Panc1 (cell line): ENCODE data around the gene CUL4A. TPM values are rescaled to one million over a fixed set of nuclear protein-coding genes. Genes with fewer than 3 reads are reported as not detected.

Experiments
- ATAC-seq: fragments of 200-7000 bp; cut with Tn5 transposase; 2 replicates; pipeline ENCODE4 v1.9.1; 2020; ENCODE audit warnings: mild to moderate bottlenecking, moderate library complexity
- Bru-seq: library from RNA; stranded (reverse); fragments of 400-500 nt; gene quantifications from one replicate; lab custom pipeline; 2021; lab: Mats Ljungman, UMichigan
- BruChase-seq, 2 experiments: library from RNA; stranded (reverse); fragments of 400-500 nt; gene quantifications; one replicate each; lab custom pipeline; 2021; lab: Mats Ljungman, UMichigan
- BruUV-seq: library from RNA; stranded (reverse); fragments of 400-500 nt; replicated peaks from 2 replicates; lab custom pipeline; 2021; lab: Mats Ljungman, UMichigan
- CTCF ChIA-PET: fragments of 300-600 bp; sonication (Branson Sonifier 250); formaldehyde crosslinking; loops from one replicate; lab custom pipeline; 2022; ENCODE audit warnings: antibody characterized with exemption; lab: Charles Lee
- POLR2A ChIA-PET: fragments of 300-600 bp; sonication (Branson Sonifier 250); formaldehyde crosslinking; loops from one replicate; lab custom pipeline; 2022; ENCODE audit warnings: antibody characterized with exemption; lab: Charles Lee
- DNase-seq: peaks from one replicate; pipeline ENCODE4 v3.0.0-alpha.2; 2010; ENCODE audit warnings: low read depth, low spot score
- H3K27ac ChIP-seq: 2 replicates; pipeline ENCODE4 v1.5.1; 2011; ENCODE audit warnings: mild to moderate bottlenecking, low read length, inconsistent platforms
- H3K27me3 ChIP-seq: fragments of 200-500 bp; sonication (Bioruptor generic); 2 replicates; pipeline ENCODE4 v1.6.0; 2014; ENCODE audit warnings: low read length, inconsistent platforms; ENCODE audit not compliant: control insufficient read depth, insufficient read depth
- H3K36me3 ChIP-seq: fragments of 200-500 bp; sonication (Bioruptor generic); 2 replicates; pipeline ENCODE4 v1.5.1; 2014; ENCODE audit warnings: inconsistent platforms, mild to moderate bottlenecking, low read length, moderate library complexity; ENCODE audit not compliant: control insufficient read depth, insufficient read depth
- H3K4me1 ChIP-seq: 2 replicates; pipeline ENCODE4 v1.5.1; 2011; ENCODE audit warnings: inconsistent platforms, mild to moderate bottlenecking, low read length, moderate library complexity; ENCODE audit not compliant: control insufficient read depth, insufficient read depth
- H3K4me3 ChIP-seq, 2 experiments: 2 replicates each; pipeline ENCODE4 v1.5.1; 2011 to 2012; ENCODE audit warnings: low read depth in 2 of 2, low read length in 2 of 2, mild to moderate bottlenecking in 2 of 2, inconsistent platforms in 1 of 2, moderate library complexity in 1 of 2
- H3K9me3 ChIP-seq: fragments of 200-500 bp; sonication (Bioruptor generic); 2 replicates; pipeline ENCODE4 v1.5.1; 2014; ENCODE audit warnings: low read depth, mild to moderate bottlenecking, inconsistent platforms, low read length, moderate library complexity; ENCODE audit not compliant: control insufficient read depth, insufficient read depth
- POLR2AphosphoS5 ChIP-seq: IDR thresholded peaks from 2 replicates; pipeline ENCODE4 v1.6.1; 2012; ENCODE audit warnings: mild to moderate bottlenecking, low read depth, low read length, moderate library complexity
- SIN3A ChIP-seq: IDR thresholded peaks from 2 replicates; pipeline ENCODE4 v1.6.1; 2012; ENCODE audit warnings: low read depth, mild to moderate bottlenecking, low read length, moderate library complexity, borderline replicate concordance; ENCODE audit not compliant: insufficient read depth
- TCF7L2 ChIP-seq: IDR thresholded peaks from 2 replicates; pipeline ENCODE4 v1.6.1; 2011; ENCODE audit warnings: mild to moderate bottlenecking, low read depth, low read length, inconsistent platforms
- in situ Hi-C: cut with HindIII; loops from 2 replicates; pipeline ENCODE4 v1.10.0; 2016; ENCODE audit warnings: low sequenced_read_pairs, low pct_unique_long_range_greater_than_20kb
- intact Hi-C: fragments of 100-400 bp; cut with micrococcal nuclease; formaldehyde crosslinking; loops from one replicate; pipeline ENCODE4 v1.10.0; 2022; ENCODE audit not compliant: unreplicated experiment
- long read RNA-seq: library from polyadenylated mRNA; unstranded; transcript quantifications from one replicate; pipeline ENCODE4 v2.0.0, GENCODE V29; 2021; ENCODE audit not compliant: unreplicated experiment
- polyA plus RNA-seq: library from polyadenylated mRNA; unstranded; fragments of >200 nt; gene quantifications from one replicate; pipeline ENCODE4 v1.2.1, GENCODE V29; 2012; ENCODE audit warnings: missing spikeins; ENCODE audit not compliant: insufficient read length
- total RNA-seq: library from RNA; stranded (reverse); gene quantifications from one replicate; pipeline ENCODE4 v1.2.1, GENCODE V29; 2021; ENCODE audit not compliant: unreplicated experiment
- TF ChIP-seq, protein P1 (sequence below), 2 experiments: IDR thresholded peaks; 2 replicates each; pipeline ENCODE4 v1.6.1; 2011 to 2012; ENCODE audit warnings: low read depth in 2 of 2, control low read depth in 1 of 2, low read length in 1 of 2, mild to moderate bottlenecking in 1 of 2, moderate library complexity in 1 of 2; ENCODE audit not compliant: insufficient read depth in 1 of 2
- TF ChIP-seq, protein P2 (sequence below): fragments of 450-650 bp; IDR thresholded peaks from 2 replicates; pipeline ENCODE4 v1.5.1; 2017; ENCODE audit warnings: mild to moderate bottlenecking

CUL4A gene
- total RNA-seq (80.8 TPM), Bru-seq, nascent RNA (percentile 85 among the genes with signal in this experiment), BruChase-seq, experiment 1, labeled RNA remaining after a 2-hour chase (percentile 88 among the genes with signal in this experiment), BruChase-seq, experiment 2, labeled RNA remaining after a 6-hour chase (percentile 91 among the genes with signal in this experiment)
- 52.9 TPM for polyA plus RNA-seq
- long read RNA-seq, full-length matches to known transcripts: 446 of 531 reads
- long read RNA-seq, partial matches to known transcripts: 37 of 531 reads
- long read RNA-seq, other reads (novel, unspliced or antisense): 48 of 531 reads

DNA sequence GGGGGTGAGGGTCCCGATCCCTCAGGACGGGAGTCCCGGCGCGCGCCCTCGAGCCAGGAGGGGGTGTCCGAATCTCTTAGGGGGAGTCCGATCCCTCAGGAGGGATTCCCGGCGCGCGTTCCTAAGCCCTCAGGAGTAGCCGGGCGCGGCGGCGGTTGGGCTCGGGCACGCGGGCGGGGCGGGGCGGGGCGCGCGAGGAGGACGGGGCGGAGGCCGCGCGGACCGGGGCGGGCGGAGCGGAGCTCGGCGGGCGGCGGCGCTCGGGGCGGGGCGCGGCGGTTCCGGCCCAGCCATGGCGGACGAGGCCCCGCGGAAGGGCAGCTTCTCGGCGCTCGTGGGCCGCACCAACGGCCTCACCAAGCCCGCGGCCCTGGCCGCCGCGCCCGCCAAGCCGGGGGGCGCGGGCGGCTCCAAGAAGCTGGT, at the start of gene CUL4A:
Gene CUL4A, plus strand, starts transcription at position 278 of the 423 bp plus-strand sequence. Its CDS starts 15 bp downstream, at position 293.
- peak; percentile 86 for ATAC-seq
- in situ Hi-C loops: no loop called here
- TF ChIP-seq SIN3A (peak; percentile 22; the same call in 1 of the 2 replicates), POLR2AphosphoS5 (no peak; the same call in 1 of the 2 replicates), TCF7L2 (no peak)
- Histone ChIP-seq H3K36me3 (peaks cover 4% of the 10 kb centered on the region), H3K4me3 (peak within 1 kb of the TSS; percentile 82 to 88), H3K27me3 (no peaks in the 10 kb centered on the region), H3K9me3 (no peaks in the 10 kb centered on the region), H3K27ac (peak within 1 kb of the TSS; percentile 84), H3K4me1 (peaks cover 19% of the 10 kb centered on the region; the same call in 1 of the 2 replicates)
- intact Hi-C loops: no loop called here
- ChIA-PET POLR2A (no interaction called here), CTCF (no interaction called here)
- BruUV-seq: no TSS peak
- DNase-seq: no peak

DNA sequence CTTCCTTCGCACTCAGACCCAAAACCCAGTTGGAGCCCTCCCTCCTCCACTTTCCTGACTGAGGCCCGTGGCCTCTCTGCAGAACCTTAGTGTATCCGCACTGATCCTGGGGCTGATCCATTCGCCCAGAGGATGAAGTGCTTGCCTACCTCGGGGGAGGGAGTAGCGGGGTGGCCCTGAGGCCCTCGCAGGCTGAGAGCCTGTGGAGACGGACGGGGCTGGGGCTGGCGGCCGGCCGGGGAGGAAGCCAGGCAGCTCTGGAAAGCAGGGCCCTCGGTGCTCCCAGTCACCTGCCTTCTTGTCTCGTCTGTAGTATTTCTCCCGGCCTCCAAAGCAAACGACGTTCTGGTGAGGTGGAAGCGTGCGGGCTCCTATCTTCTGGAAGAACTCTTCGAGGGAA, 49.7 kb upstream of the CUL4A start:
- H3K4me3 ChIP-seq: no peak overlapping the region

More for the DNA sequence above, 49.7 kb upstream of the CUL4A start:
- no peaks in the 10 kb centered on the region for H3K9me3 ChIP-seq
- ChIA-PET POLR2A (no interaction called here), CTCF (no interaction called here)
- DNase-seq (no peak), ATAC-seq (no peak)
- no TSS peak for BruUV-seq
- TF ChIP-seq, protein P1, sequence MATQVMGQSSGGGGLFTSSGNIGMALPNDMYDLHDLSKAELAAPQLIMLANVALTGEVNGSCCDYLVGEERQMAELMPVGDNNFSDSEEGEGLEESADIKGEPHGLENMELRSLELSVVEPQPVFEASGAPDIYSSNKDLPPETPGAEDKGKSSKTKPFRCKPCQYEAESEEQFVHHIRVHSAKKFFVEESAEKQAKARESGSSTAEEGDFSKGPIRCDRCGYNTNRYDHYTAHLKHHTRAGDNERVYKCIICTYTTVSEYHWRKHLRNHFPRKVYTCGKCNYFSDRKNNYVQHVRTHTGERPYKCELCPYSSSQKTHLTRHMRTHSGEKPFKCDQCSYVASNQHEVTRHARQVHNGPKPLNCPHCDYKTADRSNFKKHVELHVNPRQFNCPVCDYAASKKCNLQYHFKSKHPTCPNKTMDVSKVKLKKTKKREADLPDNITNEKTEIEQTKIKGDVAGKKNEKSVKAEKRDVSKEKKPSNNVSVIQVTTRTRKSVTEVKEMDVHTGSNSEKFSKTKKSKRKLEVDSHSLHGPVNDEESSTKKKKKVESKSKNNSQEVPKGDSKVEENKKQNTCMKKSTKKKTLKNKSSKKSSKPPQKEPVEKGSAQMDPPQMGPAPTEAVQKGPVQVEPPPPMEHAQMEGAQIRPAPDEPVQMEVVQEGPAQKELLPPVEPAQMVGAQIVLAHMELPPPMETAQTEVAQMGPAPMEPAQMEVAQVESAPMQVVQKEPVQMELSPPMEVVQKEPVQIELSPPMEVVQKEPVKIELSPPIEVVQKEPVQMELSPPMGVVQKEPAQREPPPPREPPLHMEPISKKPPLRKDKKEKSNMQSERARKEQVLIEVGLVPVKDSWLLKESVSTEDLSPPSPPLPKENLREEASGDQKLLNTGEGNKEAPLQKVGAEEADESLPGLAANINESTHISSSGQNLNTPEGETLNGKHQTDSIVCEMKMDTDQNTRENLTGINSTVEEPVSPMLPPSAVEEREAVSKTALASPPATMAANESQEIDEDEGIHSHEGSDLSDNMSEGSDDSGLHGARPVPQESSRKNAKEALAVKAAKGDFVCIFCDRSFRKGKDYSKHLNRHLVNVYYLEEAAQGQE (IDR thresholded peaks at IDR 0.05; ENCODE audit: insufficient read depth in 1 of 2, low read depth in 2 of 2, low read length in 1 of 2): no peak
- no peak for TF ChIP-seq POLR2AphosphoS5
- TF ChIP-seq, protein P2, sequence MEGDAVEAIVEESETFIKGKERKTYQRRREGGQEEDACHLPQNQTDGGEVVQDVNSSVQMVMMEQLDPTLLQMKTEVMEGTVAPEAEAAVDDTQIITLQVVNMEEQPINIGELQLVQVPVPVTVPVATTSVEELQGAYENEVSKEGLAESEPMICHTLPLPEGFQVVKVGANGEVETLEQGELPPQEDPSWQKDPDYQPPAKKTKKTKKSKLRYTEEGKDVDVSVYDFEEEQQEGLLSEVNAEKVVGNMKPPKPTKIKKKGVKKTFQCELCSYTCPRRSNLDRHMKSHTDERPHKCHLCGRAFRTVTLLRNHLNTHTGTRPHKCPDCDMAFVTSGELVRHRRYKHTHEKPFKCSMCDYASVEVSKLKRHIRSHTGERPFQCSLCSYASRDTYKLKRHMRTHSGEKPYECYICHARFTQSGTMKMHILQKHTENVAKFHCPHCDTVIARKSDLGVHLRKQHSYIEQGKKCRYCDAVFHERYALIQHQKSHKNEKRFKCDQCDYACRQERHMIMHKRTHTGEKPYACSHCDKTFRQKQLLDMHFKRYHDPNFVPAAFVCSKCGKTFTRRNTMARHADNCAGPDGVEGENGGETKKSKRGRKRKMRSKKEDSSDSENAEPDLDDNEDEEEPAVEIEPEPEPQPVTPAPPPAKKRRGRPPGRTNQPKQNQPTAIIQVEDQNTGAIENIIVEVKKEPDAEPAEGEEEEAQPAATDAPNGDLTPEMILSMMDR: no peak
- TF ChIP-seq SIN3A: no peak
- TF ChIP-seq TCF7L2: no peak
- in situ Hi-C loops (no loop called here), intact Hi-C loops (no loop called here)
- H3K27ac ChIP-seq: no peak overlapping the region
- H3K27me3 ChIP-seq: no peaks in the 10 kb centered on the region
- H3K4me1 ChIP-seq: no peaks in the 10 kb centered on the region; the same call in 1 of the 2 replicates
- H3K36me3 ChIP-seq: no peaks in the 10 kb centered on the region
